ENCODE results near the gene RPP30.

RPP30 gene

DNA sequence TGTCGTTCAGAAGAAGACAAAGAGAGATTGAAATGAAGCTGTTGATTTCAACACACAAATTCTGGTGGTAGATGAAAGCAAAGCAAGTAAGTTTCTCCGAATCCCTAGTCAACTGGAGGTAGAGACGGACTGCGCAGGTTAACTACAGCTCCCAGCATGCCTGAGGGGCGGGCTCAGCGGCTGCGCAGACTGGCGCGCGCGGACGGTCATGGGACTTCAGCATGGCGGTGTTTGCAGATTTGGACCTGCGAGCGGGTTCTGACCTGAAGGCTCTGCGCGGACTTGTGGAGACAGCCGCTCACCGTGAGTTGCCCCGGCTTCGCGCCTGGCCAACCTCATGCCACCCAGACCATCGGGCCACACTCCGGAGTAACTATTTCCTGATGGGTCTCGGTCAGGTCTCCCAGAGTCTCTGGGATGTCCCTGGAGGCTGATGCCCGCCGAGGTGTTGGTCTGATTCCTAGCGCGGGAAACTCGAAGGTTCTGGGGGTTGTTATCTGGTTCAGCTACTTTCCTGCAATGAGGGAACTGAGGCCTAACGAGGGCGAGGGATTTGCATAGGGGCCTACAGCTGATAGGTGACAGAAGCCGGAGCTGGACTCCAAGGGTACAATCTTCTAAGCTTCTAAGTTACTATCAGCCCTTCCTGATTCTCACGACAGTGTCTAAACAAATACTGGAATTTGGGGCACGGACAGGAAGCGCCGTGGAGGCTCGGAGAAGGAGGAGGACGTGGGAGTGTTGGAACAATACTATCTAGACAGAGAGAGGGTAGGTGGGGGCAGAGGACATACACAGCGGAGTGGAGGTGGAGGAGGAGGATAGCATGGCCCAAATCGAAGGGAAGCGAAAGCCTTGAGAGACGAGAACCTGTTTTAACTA lies at the start of gene RPP30:
TSS of gene RPP30 (plus strand) at position 209 of the 882 bp plus-strand sequence. CDS start at position 222, 13 bp downstream.
- DNase-seq: peak; percentile 52

DNA sequence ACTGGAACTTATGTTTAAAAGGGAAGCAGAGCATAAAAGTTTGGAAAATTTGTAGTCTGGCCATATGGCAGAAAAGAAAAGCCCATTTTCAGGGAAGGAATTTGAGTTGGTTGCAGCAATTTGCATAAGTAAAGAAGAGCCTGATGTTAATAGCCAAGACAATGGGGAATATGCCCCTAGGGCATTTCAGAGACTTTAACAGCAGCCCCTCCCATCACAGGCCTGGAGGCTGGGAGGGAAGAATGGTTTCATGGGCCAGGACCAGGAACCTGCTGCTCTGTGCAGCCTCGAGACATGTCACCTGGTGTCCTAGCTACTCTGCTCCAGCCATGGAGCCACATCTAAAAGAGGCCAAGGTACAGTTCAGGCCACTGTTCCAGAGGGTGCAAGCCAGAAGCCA lies 49.3 kb upstream of the RPP30 start:
- no peak for DNase-seq

DNA sequence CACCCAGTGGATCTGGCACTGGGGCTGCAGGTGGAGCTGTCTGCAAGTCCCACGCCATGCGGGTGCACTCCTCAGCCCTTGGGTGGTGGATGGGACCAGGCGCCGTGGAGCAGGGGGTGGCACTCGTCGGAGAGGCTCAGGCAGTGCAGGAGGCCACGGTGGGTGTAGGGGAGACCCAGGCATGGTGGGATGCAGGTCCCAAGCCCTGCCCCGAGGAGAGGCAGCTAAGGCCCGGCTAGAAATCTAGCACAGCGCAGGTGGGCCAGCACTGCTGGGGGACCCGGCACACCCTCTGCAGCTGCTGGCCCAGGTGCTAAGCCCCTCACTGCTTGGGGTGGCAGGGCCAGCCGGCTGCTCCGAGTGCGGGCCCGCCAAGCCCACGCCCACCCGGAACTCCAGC lies 39.7 kb upstream of the RPP30 start:
- DNase-seq: no peak

DNA sequence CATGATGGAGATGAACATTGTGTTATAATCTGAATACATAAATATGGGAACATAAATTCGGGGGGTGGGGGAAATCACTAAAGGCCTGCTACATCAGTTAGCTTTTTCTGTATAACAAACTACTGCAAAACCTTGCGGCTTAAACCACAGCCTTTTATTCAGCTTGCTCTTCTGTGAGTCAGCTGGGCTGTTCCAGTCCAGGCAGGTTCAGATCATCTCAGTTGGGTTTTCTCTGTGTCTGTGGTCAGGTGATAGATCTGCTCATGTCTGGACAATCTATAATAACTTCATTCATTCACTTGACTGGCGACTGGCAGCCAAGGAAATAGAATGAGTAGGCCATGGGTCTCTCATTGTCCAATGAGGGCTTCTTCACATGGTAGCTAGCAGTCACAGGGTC lies 37.4 kb upstream of the RPP30 start:
- no peak for DNase-seq

DNA sequence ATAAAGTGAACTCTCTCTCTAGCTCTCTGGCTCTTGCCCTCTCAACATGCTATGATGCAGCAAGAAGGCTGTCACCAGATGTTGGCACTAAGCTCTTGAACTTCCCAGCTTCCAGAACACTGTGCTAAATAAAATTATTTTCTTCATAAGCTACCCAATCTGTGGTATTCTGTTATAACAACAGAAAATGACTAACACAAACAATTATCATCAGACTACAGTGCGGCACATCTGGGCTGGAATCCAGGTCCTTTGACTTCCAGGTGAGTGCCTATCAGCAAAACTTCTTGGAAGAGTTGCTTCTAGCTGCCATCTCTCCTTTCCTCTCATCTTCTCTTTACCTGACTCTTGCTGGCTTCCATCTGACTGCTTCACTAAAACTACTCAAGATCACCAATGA lies 34.3 kb upstream of the RPP30 start:
- DNase-seq: no peak

DNA sequence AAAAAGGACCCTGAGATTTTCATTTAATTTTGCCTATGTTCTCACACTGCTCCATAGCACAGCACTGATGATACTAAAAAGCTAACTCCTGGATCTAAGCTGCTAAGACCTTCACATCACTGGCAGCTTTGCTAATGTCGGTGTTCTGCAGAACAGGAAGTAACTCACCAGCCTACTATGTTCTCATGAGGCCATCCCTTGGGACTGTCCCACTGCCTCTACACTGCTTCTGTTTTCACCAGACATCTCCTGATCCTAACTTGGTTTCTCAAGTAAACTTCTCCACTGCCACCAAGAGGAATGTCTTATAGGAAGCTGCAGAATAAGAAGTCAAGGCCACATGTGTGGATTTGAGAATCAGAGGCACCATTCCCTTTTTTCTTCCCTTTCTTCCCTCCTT lies 29.0 kb upstream of the RPP30 start:
- no peak for DNase-seq

DNA sequence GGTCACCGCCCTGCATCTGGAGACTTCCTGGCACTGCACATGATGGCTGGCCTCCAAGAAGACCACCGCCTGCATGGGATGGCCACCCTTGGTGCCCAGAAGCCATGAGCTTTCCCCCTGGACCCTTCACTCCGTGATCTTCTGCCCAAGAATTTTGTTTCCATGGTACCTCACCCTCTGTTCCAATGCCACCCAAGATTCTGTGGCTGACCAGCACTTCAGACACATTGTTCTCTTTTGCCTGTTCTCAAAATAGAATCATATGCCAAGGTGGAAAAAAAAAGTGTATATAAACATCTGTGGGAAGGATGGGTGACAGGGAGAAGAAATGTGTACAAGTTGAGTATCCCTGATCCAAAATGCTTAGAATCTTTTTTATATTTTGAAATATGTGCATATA lies 26.0 kb upstream of the RPP30 start:
- DNase-seq: no peak

DNA sequence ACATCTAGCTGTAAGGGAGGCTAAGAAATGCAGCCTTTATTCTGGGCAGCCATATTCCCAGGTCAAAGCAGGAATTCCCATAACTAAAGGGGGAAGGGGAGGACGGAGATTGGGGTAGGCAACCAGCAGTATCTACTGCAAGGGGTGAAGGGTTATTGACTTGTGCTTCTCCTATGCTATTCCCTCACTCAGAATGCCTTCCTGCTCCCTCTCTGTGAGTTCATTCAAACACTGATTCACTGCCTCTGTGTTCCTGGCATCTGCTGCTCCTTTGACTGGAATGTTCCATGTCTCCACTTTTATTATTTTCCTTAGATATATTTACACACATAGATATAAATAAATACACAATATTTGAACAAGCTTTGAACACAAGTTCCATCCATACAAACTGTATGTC lies 25.0 kb upstream of the RPP30 start:
- no peak for DNase-seq

DNA sequence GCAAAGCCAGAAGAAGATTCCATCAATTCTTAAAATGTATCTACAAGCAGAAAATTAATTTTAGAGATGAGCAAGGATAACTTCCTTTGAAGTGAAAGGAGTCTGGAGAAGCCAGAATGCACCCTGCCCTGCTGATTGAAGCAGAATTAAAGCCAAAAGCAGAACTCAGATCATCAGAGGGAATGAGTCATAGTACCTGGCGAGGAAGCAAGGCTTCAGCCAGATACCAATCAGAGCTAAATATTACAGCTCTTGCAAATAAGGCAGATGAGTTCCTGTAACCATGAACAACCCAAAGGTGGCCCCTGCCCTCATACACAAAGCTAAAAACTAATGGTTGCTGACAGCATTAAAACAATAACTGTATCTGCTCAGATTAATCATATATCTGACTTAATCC lies 24.3 kb upstream of the RPP30 start:
- DNase-seq: no peak

DNA sequence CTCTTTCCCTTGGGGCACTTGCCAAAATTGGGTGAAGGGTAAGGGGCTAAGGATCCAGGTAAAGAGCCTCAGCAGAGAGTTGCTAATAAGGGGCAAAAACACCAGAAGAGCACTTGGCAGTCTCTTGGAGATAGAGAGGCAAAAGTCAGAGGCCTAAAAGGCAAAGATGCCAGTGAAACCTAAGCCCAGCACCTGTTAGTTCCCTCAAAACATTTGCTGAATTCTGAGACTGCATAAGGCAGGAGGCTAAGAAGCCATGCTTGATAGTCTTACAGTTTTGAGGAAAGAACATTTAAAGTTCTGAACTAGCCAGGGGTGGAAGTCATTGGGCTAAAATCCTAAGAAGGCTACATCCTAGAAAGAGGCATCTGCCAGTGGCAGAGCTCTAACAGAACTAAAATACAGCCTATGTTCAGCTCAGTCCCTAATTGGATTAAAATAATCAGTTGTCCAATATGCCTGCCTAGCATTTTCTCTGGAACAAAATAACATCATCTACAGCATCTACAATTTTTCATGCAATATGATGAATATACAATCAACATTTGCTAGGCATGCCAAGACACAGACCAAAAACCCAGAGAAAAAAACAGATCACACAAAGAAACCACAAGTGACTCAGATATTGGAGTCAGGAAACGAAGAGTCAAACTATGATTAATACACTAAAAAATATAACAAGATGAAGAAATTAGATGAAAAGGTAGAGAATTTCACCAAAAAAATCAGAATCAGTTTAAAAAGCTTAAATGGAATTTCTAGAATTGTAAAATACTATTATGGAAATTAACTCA lies 21.6 kb upstream of the RPP30 start:
- no peak for DNase-seq

DNA sequence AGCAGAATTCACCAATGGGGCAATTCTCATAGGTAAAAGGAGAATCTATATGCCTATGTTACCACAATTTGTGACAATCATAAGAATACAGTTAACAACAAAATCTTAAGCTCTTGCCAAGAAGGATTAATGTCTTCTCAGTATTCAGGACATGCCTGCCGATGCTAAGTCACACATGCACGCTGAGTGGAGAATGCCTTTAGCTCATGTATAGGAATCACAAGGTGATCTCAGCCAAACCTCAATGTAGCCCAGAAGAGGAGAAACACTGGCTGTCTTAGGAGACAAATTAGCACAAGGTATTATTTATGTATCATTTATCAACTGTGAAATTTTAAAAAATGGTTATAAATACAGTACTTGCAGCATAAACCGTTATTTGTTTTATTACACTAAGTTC lies 16.6 kb upstream of the RPP30 start:
- DNase-seq: no peak

DNA sequence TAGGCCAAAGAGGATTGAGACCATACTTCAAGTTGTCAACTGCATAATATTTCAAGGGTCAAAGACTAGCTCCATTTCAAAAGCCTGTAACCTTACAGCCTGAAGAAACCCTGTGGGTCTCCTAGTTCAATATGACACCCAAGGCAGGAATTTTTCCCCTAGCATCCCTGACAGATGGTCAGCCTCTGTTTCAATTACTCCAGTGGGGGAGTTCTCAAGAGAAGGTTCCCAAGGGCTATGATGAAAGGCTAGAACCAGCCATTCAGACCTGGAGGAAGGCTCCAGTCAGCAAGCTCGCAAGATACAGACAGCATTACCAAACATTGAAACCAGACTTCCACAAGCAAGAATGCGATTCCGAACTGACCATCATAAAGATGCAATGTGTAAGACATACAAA lies 15.5 kb upstream of the RPP30 start:
- no peak for DNase-seq

DNA sequence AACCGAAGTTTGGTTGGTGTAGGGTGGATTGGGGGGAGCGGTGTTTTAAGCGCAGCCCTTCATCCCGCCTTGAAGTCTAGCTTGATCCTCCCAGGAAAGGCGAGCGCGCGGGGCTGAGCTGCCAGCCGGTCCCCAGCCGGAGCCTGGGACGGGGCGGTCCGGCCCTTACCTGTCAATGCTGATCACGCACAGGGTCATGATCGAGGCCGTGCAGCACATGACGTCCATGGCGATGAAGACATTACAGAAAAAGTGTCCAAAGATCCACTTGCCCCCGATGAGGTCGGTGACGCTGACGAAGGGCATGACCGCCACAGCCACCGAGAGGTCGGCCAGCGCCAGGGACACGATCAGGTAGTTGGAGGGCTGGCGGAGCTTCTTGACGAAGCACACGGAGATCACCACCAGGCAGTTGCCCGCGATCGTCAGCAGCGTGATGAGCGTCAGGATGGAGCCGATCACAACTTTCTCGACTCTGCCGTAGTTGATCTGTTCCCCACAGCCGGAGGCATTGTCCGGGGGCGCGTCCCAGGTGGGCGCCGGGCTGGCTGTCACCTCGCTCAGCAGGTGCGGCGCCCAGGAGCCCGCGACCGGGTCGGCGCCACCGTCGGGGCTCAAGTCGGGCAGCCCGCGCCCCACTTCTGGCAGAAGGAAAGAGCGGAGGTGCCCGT lies 14.7 kb upstream of the RPP30 start:
- DNase-seq: no peak

DNA sequence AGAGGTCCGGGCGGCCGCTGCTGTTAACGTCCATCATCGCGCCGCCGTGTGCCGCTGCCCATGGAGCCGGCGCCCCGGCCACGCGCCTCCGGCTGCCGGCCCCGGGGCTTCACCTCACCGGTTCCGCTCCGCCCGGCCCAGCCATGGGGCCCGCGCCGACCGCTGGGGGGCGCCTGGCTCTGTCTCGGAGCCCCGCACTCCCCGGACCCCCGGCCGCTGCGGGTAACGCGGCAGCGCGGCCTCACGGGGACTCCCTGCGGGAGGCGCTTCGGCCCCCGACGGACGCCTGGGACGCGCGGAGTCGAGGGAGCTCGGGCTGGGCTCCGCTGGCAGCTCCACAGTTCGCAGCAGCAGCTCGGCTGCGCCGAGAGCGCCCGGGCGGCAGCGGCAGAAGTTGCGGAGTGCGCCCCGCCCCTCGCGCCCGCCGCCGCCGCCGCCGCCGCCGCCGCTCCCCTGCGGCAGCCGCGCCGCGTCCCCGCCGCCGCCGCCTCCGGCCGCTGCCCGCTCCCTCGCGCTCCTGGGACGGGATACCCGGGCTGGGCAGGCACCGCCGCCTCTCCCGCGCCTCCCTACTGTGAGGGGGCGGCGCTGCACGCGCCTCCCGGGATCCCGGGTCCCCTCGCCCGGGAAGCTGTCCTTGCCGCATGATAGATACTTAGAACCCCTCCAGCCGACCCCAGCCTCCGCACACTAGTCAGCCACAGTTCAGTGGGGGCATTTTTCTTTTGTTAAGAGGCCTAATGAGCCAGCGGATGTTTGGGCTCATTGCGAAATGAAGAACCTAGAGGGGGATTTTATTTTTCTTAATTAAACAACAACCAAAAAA lies 13.9 kb upstream of the RPP30 start, which contains the start of gene HTR7:
TSS of gene HTR7 (minus strand) at position 405 of the 826 bp plus-strand sequence. CDS start at position 37, 368 bp downstream.
- peak; percentile 85 for DNase-seq

DNA sequence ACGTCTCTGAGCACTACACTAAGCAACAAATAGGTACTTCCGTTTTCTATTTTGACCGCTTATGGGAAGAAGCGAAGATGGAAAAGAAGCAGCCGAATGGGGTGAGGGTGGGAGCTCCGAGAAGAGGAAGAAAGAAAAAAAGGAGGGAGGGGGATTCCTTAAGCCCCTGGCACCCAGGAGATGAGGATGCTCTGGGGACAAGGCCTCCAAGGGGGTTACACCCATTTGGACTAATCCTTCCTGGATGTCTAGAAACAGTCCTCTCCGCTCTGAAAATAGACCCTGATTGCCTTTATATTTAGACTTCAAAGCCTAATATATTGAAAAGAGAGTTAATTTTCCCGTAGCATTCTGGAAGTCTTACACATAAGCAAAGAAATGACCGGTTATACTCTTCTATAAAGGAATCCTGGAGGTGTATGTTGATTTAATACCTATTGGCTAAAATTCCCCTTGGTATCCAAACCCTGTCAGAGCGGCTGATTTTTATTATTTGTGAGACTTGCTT lies 13.3 kb upstream of the RPP30 start:
- DNase-seq: no peak

DNA sequence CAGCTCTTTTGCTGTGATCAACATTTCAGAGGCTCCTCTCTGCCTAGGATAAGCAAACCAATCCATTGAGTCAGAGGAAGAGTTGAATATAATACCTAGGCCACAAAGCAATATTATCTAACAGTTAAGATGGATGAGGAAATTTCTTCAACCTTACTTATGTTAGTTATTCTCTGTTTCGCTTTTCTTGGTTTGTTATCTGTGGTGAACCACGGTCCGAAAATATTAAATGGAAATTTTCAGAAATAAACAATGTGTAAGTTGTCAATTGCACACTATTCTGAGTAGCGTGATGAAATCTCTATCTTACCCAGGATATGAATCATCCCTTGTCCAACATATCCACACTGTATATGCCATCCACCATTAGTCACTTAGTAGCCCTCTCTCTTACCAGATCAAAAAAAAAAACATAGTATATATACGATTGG lies 12.4 kb upstream of the RPP30 start:
- DNase-seq: no peak

DNA sequence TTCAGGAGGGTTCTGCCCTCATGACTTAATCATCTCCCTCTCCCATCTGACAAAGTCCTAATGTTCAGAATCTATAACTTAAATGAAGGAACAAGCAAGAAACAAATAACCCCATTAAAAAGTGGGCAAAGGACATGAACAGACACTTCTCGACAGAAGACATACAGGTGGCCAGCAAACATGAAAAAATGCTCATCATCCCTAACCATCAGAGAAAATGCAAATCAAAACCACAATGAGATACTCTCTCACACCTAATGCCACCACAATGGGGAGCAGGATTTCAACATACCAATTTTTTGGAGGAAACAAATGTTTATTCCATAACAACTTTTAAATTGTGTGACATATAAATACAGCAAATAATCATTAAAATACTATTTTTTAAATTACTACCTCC lies 11.0 kb upstream of the RPP30 start:
- no peak for DNase-seq

DNA sequence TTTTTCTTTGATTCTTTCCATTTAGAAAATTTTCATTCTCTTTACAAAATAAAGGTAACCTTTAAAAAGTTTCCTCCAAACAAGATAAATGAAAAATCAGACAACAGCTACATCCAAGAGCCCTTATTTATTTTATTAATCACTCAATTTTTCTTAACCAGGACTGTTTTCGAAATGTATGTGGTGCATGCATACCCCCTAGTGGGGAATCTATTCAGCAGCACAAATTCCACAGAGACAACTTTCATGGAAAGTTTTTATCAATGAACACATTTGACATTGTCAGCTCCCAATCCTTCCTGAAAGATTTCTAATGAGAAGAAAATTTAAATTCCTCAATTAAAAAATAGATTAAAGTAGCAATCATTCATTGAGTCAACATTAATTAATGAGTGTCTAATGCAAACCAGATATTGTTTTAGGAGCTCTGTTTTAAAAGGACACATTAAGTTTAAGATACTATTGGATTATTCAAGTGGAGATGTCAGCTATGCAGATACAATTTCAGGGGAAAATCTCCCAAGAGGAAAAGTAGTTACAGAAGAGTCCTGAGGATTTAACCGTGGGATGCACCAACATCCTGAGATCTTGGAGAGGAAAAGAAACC lies 8.8 kb upstream of the RPP30 start:
- no peak for DNase-seq

DNA sequence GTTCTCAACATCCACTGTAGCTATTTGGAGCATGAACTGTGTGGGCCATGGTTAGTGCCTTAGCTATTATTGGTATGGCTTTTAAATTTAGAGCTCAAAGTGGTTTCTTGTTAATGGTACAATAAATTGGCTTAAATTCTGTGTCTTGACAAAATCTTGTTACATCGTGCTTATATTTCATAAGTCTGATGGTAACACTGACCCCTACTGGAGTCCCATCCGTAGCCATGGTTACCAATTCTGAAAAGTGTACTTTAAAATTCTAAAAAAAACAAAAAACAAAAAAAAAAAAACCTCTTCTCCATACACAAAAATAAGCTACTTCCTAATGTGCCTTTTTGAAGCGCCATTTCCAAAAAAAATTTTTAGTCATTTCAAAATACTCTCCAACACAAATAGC lies 6.4 kb upstream of the RPP30 start:
- DNase-seq: no peak

DNA sequence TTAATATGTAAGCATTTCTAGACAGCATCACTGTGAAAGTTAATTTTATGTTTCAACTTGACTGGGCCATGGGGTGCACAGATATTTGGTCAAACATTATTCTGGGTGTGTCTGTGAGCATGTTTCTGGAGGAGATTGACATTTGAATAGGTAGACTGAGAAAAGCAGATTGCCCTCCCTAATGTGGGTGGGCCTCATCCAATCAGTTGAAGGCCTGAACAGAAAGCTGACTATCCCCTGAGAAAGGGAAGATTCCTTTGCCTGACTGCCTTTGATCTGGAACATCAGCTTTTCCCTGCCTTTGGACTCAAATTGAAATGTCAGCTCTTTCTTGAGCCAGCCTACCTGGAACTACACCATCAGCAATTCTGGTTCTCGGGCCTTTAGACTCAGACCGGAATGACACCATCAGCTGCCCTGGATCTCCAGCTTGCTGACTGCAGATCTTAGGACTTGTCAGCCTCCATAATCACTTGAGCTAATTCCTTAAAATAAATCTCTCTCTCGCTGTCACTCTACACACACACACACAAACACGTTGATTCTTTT lies 5.7 kb upstream of the RPP30 start:
- DNase-seq: no peak

DNA sequence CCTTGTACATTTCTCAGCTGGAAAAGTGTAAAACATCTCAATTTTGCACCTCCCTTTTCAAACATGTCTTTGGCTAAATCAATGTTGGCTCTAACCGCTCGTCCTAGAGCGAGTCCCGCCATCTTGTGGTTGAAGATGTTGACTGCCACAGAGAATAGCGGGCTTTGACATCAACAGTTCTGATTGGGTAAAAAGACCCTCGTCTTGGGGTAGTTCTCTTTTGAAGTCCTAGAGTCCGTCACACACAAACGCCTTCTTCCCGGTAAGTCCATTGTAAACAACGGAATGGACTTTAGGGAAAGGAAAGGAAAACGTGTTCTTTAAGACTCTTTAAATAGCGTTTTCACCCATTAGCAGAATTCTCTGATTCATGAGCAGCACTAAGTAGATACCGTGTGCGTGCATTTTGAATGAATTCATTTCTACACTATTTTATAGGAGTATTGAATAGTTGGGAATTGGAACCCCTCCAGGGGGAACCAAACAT lies 452 bp upstream of the RPP30 start:
- no peak for DNase-seq
